PC-9 (cell line): Measurements from ENCODE around the gene TPM2. TPM values are rescaled to one million over a fixed set of nuclear protein-coding genes. Genes with fewer than 3 reads are reported as not detected.

Experiments
- BruUV-seq: library from RNA; stranded (reverse); fragments of 400-500 nt; replicated peaks from 2 replicates; lab custom pipeline; 2021; lab: Mats Ljungman, UMichigan
- CTCF ChIA-PET: fragments of 300-600 bp; sonication (Branson Sonifier 250); formaldehyde crosslinking; loops from one replicate; lab custom pipeline; 2022; ENCODE audit warnings: antibody characterized with exemption; lab: Charles Lee
- POLR2A ChIA-PET: fragments of 300-600 bp; sonication (Branson Sonifier 250); formaldehyde crosslinking; loops from one replicate; lab custom pipeline; 2022; ENCODE audit warnings: antibody characterized with exemption; ENCODE audit not compliant: unreplicated experiment; lab: Charles Lee
- DNase-seq, 2 experiments: peaks; one replicate each; pipeline versions ENCODE4 v3.0.0 to v3.0.0-alpha.2; 2015 to 2022; ENCODE audit warnings: mixed read lengths in 1 of 2
- H2AFZ ChIP-seq: fragments of 200-600 bp; sonication (generic); 2 replicates; pipeline ENCODE4 v1.8.1; 2017; ENCODE audit warnings: antibody characterized with exemption
- H3F3A ChIP-seq: fragments of 200-600 bp; sonication (generic); 2 replicates; pipeline ENCODE4 v1.8.1; 2017; ENCODE audit warnings: antibody characterized with exemption, mild to moderate bottlenecking, low read depth; ENCODE audit not compliant: insufficient read depth
- H3K27ac ChIP-seq: fragments of 200-600 bp; sonication (generic); 2 replicates; pipeline ENCODE4 v1.6.1; 2016; ENCODE audit warnings: mixed run types
- H3K27me3 ChIP-seq: fragments of 200-600 bp; sonication (generic); 2 replicates; pipeline ENCODE4 v1.6.1; 2016; ENCODE audit warnings: low read depth, mixed run types; ENCODE audit not compliant: insufficient read depth
- H3K36me3 ChIP-seq: fragments of 200-600 bp; sonication (generic); 2 replicates; pipeline ENCODE4 v1.6.1; 2016; ENCODE audit warnings: low read depth, mixed run types
- H3K4me1 ChIP-seq: fragments of 200-600 bp; sonication (generic); replicated peaks from 2 replicates; pipeline ENCODE4 v1.6.1; 2016; ENCODE audit warnings: mixed run types; ENCODE audit not compliant: insufficient read depth
- H3K4me2 ChIP-seq: fragments of 200-600 bp; sonication (generic); 2 replicates; pipeline ENCODE4 v1.6.1; 2017; ENCODE audit warnings: mixed run types
- H3K4me3 ChIP-seq: fragments of 200-600 bp; sonication (generic); 2 replicates; pipeline ENCODE4 v1.6.1; 2016; ENCODE audit warnings: mixed run types
- H3K79me2 ChIP-seq: fragments of 200-600 bp; sonication (generic); 2 replicates; pipeline ENCODE4 v1.6.1; 2017; ENCODE audit warnings: low read depth, mixed run types
- H3K9me2 ChIP-seq: fragments of 200-600 bp; sonication (generic); 2 replicates; pipeline ENCODE4 v1.8.1; 2017; ENCODE audit warnings: mild to moderate bottlenecking; ENCODE audit not compliant: insufficient read depth
- H3K9me3 ChIP-seq: fragments of 200-600 bp; sonication (generic); 2 replicates; pipeline ENCODE4 v1.8.1; 2016; ENCODE audit warnings: low read depth; ENCODE audit not compliant: insufficient read depth
- H4K20me1 ChIP-seq: fragments of 200-600 bp; sonication (generic); 2 replicates; pipeline ENCODE4 v1.8.1; 2017; ENCODE audit not compliant: insufficient read depth
- CTCF ChIP-seq: fragments of 200-600 bp; sonication (generic); conservative IDR thresholded peaks from 2 replicates; pipeline ENCODE4 v1.6.1; 2017; ENCODE audit warnings: mixed run types, antibody characterized with exemption, mild to moderate bottlenecking, moderate library complexity
- EZH2 ChIP-seq: fragments of 200-600 bp; sonication (generic); IDR thresholded peaks from 2 replicates; pipeline ENCODE4 v1.8.0; 2017; ENCODE audit warnings: antibody characterized with exemption, low read depth
- intact Hi-C: fragments of 100-400 bp; cut with micrococcal nuclease; formaldehyde crosslinking; loops from one replicate; pipeline ENCODE4 v1.10.0; 2022; ENCODE audit not compliant: unreplicated experiment
- total RNA-seq: library from RNA; stranded (reverse); gene quantifications from 2 replicates; pipeline ENCODE4 v1.2.3, GENCODE V29; 2021

Gene TPM2
- total RNA-seq, 1 experiment from 2014 or later: 30.5 TPM

- no peak overlapping the region for H3K4me2 ChIP-seq
- intact Hi-C loops: loop anchor here (5.0 kb wide), 1 partner anchor 39 kb away; the partner anchor contains the start of genes CCDC107 and RMRP
Measured at GRCh38 chr9:35695943-35696401, 6.2 kb upstream of the TPM2 start.

GRCh38 chr9:35691757-35692301 lies 2.1 kb upstream of the TPM2 start:
- H3K36me3 ChIP-seq: no peaks in the 10 kb centered on the region
- ChIA-PET CTCF (no interaction called here), POLR2A (interaction anchor here (0.9 kb wide), 1 partner anchor 30 kb away, joined by 9 read pairs; no protein-coding TSS in a partner anchor)
- peak overlapping the region; percentile 74 for H3K4me2 ChIP-seq
- no peaks in the 10 kb centered on the region for H3K9me3 ChIP-seq
- no peaks in the 10 kb centered on the region for H3K79me2 ChIP-seq
- no peaks in the 10 kb centered on the region for H4K20me1 ChIP-seq
- H3K9me2 ChIP-seq: no peaks in the 10 kb centered on the region
- H3K4me1 ChIP-seq: peaks cover 21% of the 10 kb centered on the region
- no peak for DNase-seq
- TF ChIP-seq CTCF (no peak), EZH2 (no peak)
- H3F3A ChIP-seq: peaks cover 14% of the 10 kb centered on the region; the same call in 1 of the 2 replicates
- no peak overlapping the region; the same call in 1 of the 2 replicates for H3K4me3 ChIP-seq
- intact Hi-C loops: no loop called here
- H3K27ac ChIP-seq: no peak overlapping the region
- BruUV-seq: no TSS peak
- no peaks in the 10 kb centered on the region for H3K27me3 ChIP-seq
- H2AFZ ChIP-seq: no peak overlapping the region

More at GRCh38 chr9:35695943-35696401, 6.2 kb upstream of the TPM2 start:
- Histone ChIP-seq H3K27ac (no peak overlapping the region), H3K4me1 (0 out of 2 replicates have a peak, but pooled peaks cover 3% of the 10 kb centered on the region), H3K4me3 (no peak overlapping the region), H3K9me2 (no peaks in the 10 kb centered on the region), H3F3A (no peaks in the 10 kb centered on the region), H3K27me3 (no peaks in the 10 kb centered on the region), H2AFZ (no peak overlapping the region), H3K36me3 (no peaks in the 10 kb centered on the region), H3K9me3 (no peaks in the 10 kb centered on the region), H4K20me1 (no peaks in the 10 kb centered on the region), H3K79me2 (no peaks in the 10 kb centered on the region)
- no peak for TF ChIP-seq CTCF
- no peak for TF ChIP-seq EZH2
- no TSS peak for BruUV-seq
- no peak for DNase-seq
- POLR2A ChIA-PET: no interaction called here
- CTCF ChIA-PET: interaction anchor here (0.9 to 1.4 kb wide), 5 partner anchors 32 to 38 kb away, joined by 3 to 8 read pairs (median 5); partner anchors contain the start of gene ARHGEF39

GRCh38 chr9:35691334-35691650 lies 1.6 kb upstream of the TPM2 start:
- Histone ChIP-seq H3K4me1 (peaks cover 21% of the 10 kb centered on the region), H2AFZ (peak overlapping the region; percentile 92), H3K4me3 (peak overlapping the region; percentile 77), H3F3A (peaks cover 14% of the 10 kb centered on the region; the same call in 1 of the 2 replicates), H3K9me2 (no peaks in the 10 kb centered on the region), H4K20me1 (no peaks in the 10 kb centered on the region), H3K27ac (no peak overlapping the region), H3K79me2 (no peaks in the 10 kb centered on the region), H3K4me2 (peak overlapping the region; percentile 74), H3K9me3 (no peaks in the 10 kb centered on the region), H3K36me3 (no peaks in the 10 kb centered on the region), H3K27me3 (no peaks in the 10 kb centered on the region)
- no peak for TF ChIP-seq CTCF
- intact Hi-C loops: no loop called here
- POLR2A ChIA-PET: interaction anchor here (0.7 to 0.9 kb wide), 2 partner anchors 30 to 1212 kb away, joined by 3 to 9 read pairs; no protein-coding TSS in a partner anchor
- no TSS peak for BruUV-seq
- no peak for DNase-seq
- CTCF ChIA-PET: interaction anchor here (1.4 kb wide), 1 partner anchor 18 kb away, joined by 6 read pairs; the partner anchor contains the start of gene CA9
